ENCODE data around the gene TMC8. TPM values are rescaled to one million over a fixed set of nuclear protein-coding genes. Genes with fewer than 3 reads are reported as not detected.
A peak's percentile ranks its signal among the peaks of the same experiment; 100 is the strongest.
"Not testable (repeated sequence)": the region's sequence is repeated elsewhere in the genome, so short reads cannot be mapped to it uniquely, and the experiment has no call there.

TMC8 gene, protein sequence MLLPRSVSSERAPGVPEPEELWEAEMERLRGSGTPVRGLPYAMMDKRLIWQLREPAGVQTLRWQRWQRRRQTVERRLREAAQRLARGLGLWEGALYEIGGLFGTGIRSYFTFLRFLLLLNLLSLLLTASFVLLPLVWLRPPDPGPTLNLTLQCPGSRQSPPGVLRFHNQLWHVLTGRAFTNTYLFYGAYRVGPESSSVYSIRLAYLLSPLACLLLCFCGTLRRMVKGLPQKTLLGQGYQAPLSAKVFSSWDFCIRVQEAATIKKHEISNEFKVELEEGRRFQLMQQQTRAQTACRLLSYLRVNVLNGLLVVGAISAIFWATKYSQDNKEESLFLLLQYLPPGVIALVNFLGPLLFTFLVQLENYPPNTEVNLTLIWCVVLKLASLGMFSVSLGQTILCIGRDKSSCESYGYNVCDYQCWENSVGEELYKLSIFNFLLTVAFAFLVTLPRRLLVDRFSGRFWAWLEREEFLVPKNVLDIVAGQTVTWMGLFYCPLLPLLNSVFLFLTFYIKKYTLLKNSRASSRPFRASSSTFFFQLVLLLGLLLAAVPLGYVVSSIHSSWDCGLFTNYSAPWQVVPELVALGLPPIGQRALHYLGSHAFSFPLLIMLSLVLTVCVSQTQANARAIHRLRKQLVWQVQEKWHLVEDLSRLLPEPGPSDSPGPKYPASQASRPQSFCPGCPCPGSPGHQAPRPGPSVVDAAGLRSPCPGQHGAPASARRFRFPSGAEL
- total RNA-seq (2022) (not detected in 2 replicates), Bru-seq, nascent RNA (percentile 13 among the genes with signal in this experiment), BruChase-seq, experiment 1, labeled RNA remaining after a 2-hour chase (percentile 10 among the genes with signal in this experiment), BruChase-seq, experiment 2, labeled RNA remaining after a 6-hour chase (percentile 7 among the genes with signal in this experiment)
- long read RNA-seq = 0 reads

DNA sequence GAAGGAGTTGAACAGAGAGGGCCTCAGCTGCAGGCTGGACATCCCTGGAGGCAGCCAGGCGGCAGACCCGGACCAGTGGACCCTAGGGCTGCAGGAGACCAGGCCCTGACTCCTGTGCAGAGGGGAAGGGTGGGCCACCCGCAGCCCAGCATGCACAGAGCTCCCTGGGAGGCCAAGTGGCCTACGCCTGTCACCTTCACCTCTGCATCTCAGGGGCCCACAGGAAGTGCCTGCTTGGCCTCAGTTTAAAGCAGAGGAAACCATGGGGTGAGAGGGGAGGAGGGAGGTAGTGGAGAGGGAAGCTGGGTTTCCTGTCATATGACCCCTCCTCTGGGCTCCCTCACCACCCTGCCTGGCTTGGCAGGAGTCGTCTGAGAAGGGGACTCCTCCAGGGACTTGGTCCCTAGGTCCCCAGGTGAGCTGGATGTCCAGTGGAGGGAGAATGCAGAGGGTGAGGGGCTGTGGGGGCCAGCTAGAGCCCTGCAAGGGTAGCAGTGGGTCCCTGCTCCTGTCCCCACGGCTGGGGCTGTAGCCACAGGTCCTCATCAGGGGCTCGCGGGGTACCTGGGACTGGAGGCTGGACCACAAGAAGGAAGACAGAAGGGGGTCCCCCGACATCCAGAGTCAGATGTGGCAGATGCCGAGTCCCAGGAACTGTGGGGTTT, at the start of gene TMC8:
TSS of gene TMC8 (plus strand) at position 335 of the 665 bp plus-strand sequence. CDS start 818 bp downstream, outside the sequence.
- Histone ChIP-seq H3K9me3 (no peaks in the 10 kb centered on the region), H3K4me3 (ENCODE audit: low read depth, low read length) (no peak within 1 kb of the TSS), H3K36me3 (ENCODE audit: control insufficient read depth, insufficient read depth, low read length) (0 out of 2 replicates have a peak, but pooled peaks cover 1% of the 10 kb centered on the region), H3K4me1 (peaks cover 23% of the 10 kb centered on the region), H3K27me3 (replicated peaks; ENCODE audit: control insufficient read depth, insufficient read depth, low read length) (no peaks in the 10 kb centered on the region)
- no TSS peak for BruUV-seq (replicated peaks)
- H3K27me3 Mint-ChIP-seq (ENCODE audit: insufficient read depth, unreplicated experiment) = no peaks in the 10 kb centered on the region
- peak within 1 kb of the TSS; percentile 75 for H3K27ac Mint-ChIP-seq (ENCODE audit: unreplicated experiment)
- peaks cover 9% of the 10 kb centered on the region for H3K4me1 Mint-ChIP-seq (ENCODE audit: low read depth, unreplicated experiment)
- no peaks in the 10 kb centered on the region for H3K9me3 Mint-ChIP-seq (ENCODE audit: unreplicated experiment)
- peaks cover 17% of the 10 kb centered on the region for H3K36me3 Mint-ChIP-seq (ENCODE audit: insufficient read depth, unreplicated experiment)
- intact Hi-C loops (cut with micrococcal nuclease; ENCODE audit: unreplicated experiment) = no loop called here
- TF ChIP-seq CTCF (IDR thresholded peaks at IDR 0.05; ENCODE audit: insufficient read depth in 1 of 2, low read depth in 1 of 2, low read length in 1 of 2, severe bottlenecking in 1 of 2, unreplicated experiment in 1 of 2) = no peak
- no peak for DNase-seq
- peak within 1 kb of the TSS; percentile 75 for H3K4me3 Mint-ChIP-seq (ENCODE audit: unreplicated experiment)
- POLR2A ChIA-PET = interaction anchor here (0.7 kb wide), 1 partner anchor 172 kb away, joined by 5 read pairs; the partner anchor contains the start of gene TNRC6C
- CTCF ChIA-PET = no interaction called here

DNA sequence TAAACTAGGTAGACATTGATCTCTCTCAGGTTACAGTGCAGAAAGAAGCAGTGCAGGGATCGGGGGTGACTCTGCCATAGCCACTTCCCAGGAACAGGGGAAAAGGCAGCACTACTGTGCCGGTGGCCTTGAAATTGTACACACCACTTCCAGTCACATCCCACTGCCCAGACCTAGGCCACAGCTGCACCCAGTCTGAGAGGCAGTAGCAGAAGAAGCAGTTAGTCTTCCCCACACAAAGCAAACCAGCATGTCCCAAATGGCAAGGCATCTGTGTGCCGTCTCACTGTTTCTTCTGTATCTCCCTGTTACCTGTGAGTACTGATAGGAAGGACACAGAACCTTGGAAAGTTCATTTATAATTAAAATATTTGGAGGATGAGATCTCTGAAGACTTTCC, 49.0 kb upstream of the TMC8 start:
- H3K27me3 ChIP-seq (replicated peaks; ENCODE audit: control insufficient read depth, insufficient read depth, low read length) = no peaks in the 10 kb centered on the region
- peaks cover 1% of the 10 kb centered on the region for H3K36me3 ChIP-seq (ENCODE audit: control insufficient read depth, insufficient read depth, low read length)
- H3K4me3 ChIP-seq (ENCODE audit: low read depth, low read length) = no peak overlapping the region
- Mint-ChIP-seq H3K4me3 (ENCODE audit: unreplicated experiment) (no peak overlapping the region), H3K27ac (ENCODE audit: unreplicated experiment) (no peak overlapping the region), H3K27me3 (ENCODE audit: insufficient read depth, unreplicated experiment) (no peaks in the 10 kb centered on the region), H3K4me1 (ENCODE audit: low read depth, unreplicated experiment) (no peaks in the 10 kb centered on the region), H3K9me3 (ENCODE audit: unreplicated experiment) (no peaks in the 10 kb centered on the region), H3K36me3 (ENCODE audit: insufficient read depth, unreplicated experiment) (peaks cover 6% of the 10 kb centered on the region)
- intact Hi-C loops (cut with micrococcal nuclease; ENCODE audit: unreplicated experiment) = no loop called here
- H3K4me1 ChIP-seq = no peaks in the 10 kb centered on the region
- no peak for TF ChIP-seq CTCF (IDR thresholded peaks at IDR 0.05; ENCODE audit: insufficient read depth in 1 of 2, low read depth in 1 of 2, low read length in 1 of 2, severe bottlenecking in 1 of 2, unreplicated experiment in 1 of 2)
- ChIA-PET CTCF (no interaction called here), POLR2A (no interaction called here)
- no peak for DNase-seq
- no peaks in the 10 kb centered on the region for H3K9me3 ChIP-seq
- BruUV-seq (replicated peaks) = no TSS peak

GRCh38 chr17:78082355-78082872, 48.2 kb upstream of the TMC8 start:
- H3K27me3 Mint-ChIP-seq (ENCODE audit: insufficient read depth, unreplicated experiment); H3K9me3 ChIP-seq; H3K36me3 ChIP-seq (ENCODE audit: control insufficient read depth, insufficient read depth, low read length); H3K4me3 Mint-ChIP-seq (ENCODE audit: unreplicated experiment); CTCF ChIA-PET; H3K36me3 Mint-ChIP-seq (ENCODE audit: insufficient read depth, unreplicated experiment); H3K27me3 ChIP-seq (replicated peaks; ENCODE audit: control insufficient read depth, insufficient read depth, low read length); intact Hi-C loops (cut with micrococcal nuclease; ENCODE audit: unreplicated experiment); BruUV-seq (replicated peaks); H3K4me1 Mint-ChIP-seq (ENCODE audit: low read depth, unreplicated experiment); POLR2A ChIA-PET; DNase-seq; H3K9me3 Mint-ChIP-seq (ENCODE audit: unreplicated experiment); H3K4me1 ChIP-seq; H3K27ac Mint-ChIP-seq (ENCODE audit: unreplicated experiment); H3K4me3 ChIP-seq (ENCODE audit: low read depth, low read length): not testable (repeated sequence)

All from Caco-2 (cell line).